DND-41 (cell line): Measurements from ENCODE around the gene PPFIA2.

ENCODE experiments used
- ATAC-seq: fragments of 200-7000 bp; cut with Tn5 transposase; 3 replicates; pipeline ENCODE4 v1.9.1; 2021; ENCODE audit warnings: low read depth; ENCODE audit not compliant: insufficient read depth
- DNase-seq: peaks from one replicate; pipeline ENCODE4 v3.0.0-alpha.2; 2020
- H2AFZ ChIP-seq: 2 replicates; pipeline ENCODE4 v1.6.0; 2012; ENCODE audit warnings: low read depth, low read length
- H3K27ac ChIP-seq: 2 replicates; pipeline ENCODE4 v1.5.1; 2012; ENCODE audit warnings: low read length, inconsistent platforms
- H3K27me3 ChIP-seq: fragments of 200-600 bp; sonication (generic); 2 replicates; pipeline ENCODE4 v1.6.0; 2012; ENCODE audit warnings: low read length, mild to moderate bottlenecking, inconsistent platforms; ENCODE audit not compliant: insufficient read depth, poor library complexity
- H3K36me3 ChIP-seq: 2 replicates; pipeline ENCODE4 v1.5.1; 2012; ENCODE audit warnings: low read length, inconsistent platforms; ENCODE audit not compliant: insufficient read depth
- H3K4me1 ChIP-seq: 2 replicates; pipeline ENCODE4 v1.5.1; 2012; ENCODE audit warnings: mild to moderate bottlenecking, low read length; ENCODE audit not compliant: insufficient read depth
- H3K4me2 ChIP-seq: 2 replicates; pipeline ENCODE4 v1.6.0; 2012; ENCODE audit warnings: mild to moderate bottlenecking, moderate library complexity, low read length, inconsistent platforms; ENCODE audit not compliant: insufficient read depth
- H3K4me3 ChIP-seq, 2 experiments: fragments of 200-600 bp in 1 of 2; shearing (Covaris generic) in 1 of 2; 2 replicates each; pipeline ENCODE4 v1.5.1; 2012 to 2016; ENCODE audit warnings: inconsistent platforms in 2 of 2, low read length in 2 of 2, mild to moderate bottlenecking in 2 of 2, low read depth in 1 of 2, moderate library complexity in 1 of 2
- H3K79me2 ChIP-seq: 2 replicates; pipeline ENCODE4 v1.6.0; 2012; ENCODE audit warnings: low read length, inconsistent platforms; ENCODE audit not compliant: insufficient read depth
- H3K9ac ChIP-seq: 2 replicates; pipeline ENCODE4 v1.6.0; 2012; ENCODE audit warnings: low read depth, mild to moderate bottlenecking, inconsistent platforms, low read length, moderate library complexity
- H3K9me3 ChIP-seq: 2 replicates; pipeline ENCODE4 v1.5.1; 2012; ENCODE audit warnings: low read length, moderate library complexity, mild to moderate bottlenecking, inconsistent platforms; ENCODE audit not compliant: insufficient read depth, severe bottlenecking
- H4K20me1 ChIP-seq: 2 replicates; pipeline ENCODE4 v1.6.0; 2012; ENCODE audit warnings: low read length; ENCODE audit not compliant: insufficient read depth
- CTCF ChIP-seq: IDR thresholded peaks from 2 replicates; pipeline ENCODE4 v1.5.1; 2012; ENCODE audit warnings: borderline replicate concordance, low read length, moderate library complexity, mild to moderate bottlenecking; ENCODE audit not compliant: poor library complexity, severe bottlenecking; ENCODE audit errors: extremely low read depth
- EZH2 ChIP-seq: IDR thresholded peaks from 3 replicates; pipeline ENCODE4 v1.6.1; 2012; ENCODE audit warnings: borderline replicate concordance, low read depth, mild to moderate bottlenecking, moderate library complexity, low read length, inconsistent platforms; ENCODE audit not compliant: severe bottlenecking

PPFIA2 gene

GRCh38 chr12:81727391-81727790 lies 31.8 kb downstream of the PPFIA2 start:
- no peaks in the 10 kb centered on the region for H3K27me3 ChIP-seq
- no peak for TF ChIP-seq EZH2
- no peak for TF ChIP-seq CTCF
- no peak overlapping the region for H3K27ac ChIP-seq
- H3K9me3 ChIP-seq = no peaks in the 10 kb centered on the region
- H3K4me3 ChIP-seq = no peak overlapping the region
- DNase-seq = no peak
- no peaks in the 10 kb centered on the region for H3K79me2 ChIP-seq
- H3K4me1 ChIP-seq = no peaks in the 10 kb centered on the region
- ATAC-seq = no peak
- no peaks in the 10 kb centered on the region for H4K20me1 ChIP-seq
- H3K9ac ChIP-seq = no peak overlapping the region
- no peak overlapping the region for H2AFZ ChIP-seq
- H3K4me2 ChIP-seq = no peak overlapping the region
- H3K36me3 ChIP-seq = no peaks in the 10 kb centered on the region

- no peaks in the 10 kb centered on the region for H3K4me1 ChIP-seq
- H2AFZ ChIP-seq = no peak overlapping the region
- H3K27me3 ChIP-seq = no peaks in the 10 kb centered on the region
- H3K4me2 ChIP-seq = no peak overlapping the region
- no peaks in the 10 kb centered on the region for H3K9me3 ChIP-seq
- H3K9ac ChIP-seq = no peak overlapping the region
- TF ChIP-seq CTCF (no peak), EZH2 (no peak)
- H4K20me1 ChIP-seq = no peaks in the 10 kb centered on the region
- no peaks in the 10 kb centered on the region for H3K36me3 ChIP-seq
- H3K79me2 ChIP-seq = no peaks in the 10 kb centered on the region
- no peak overlapping the region for H3K4me3 ChIP-seq
- no peak overlapping the region for H3K27ac ChIP-seq
- ATAC-seq (no peak), DNase-seq (no peak)
These were observed 32.5 kb downstream of the PPFIA2 start for GRCh38 chr12:81726634-81727033.

- no peak overlapping the region for H2AFZ ChIP-seq
- no peaks in the 10 kb centered on the region for H4K20me1 ChIP-seq
- H3K9me3 ChIP-seq = no peaks in the 10 kb centered on the region
- DNase-seq (no peak), ATAC-seq (no peak)
- no peaks in the 10 kb centered on the region for H3K4me1 ChIP-seq
- no peak overlapping the region for H3K4me2 ChIP-seq
- no peaks in the 10 kb centered on the region for H3K79me2 ChIP-seq
- no peak overlapping the region for H3K27ac ChIP-seq
- H3K36me3 ChIP-seq = no peaks in the 10 kb centered on the region
- H3K9ac ChIP-seq = no peak overlapping the region
- H3K27me3 ChIP-seq = no peaks in the 10 kb centered on the region
- TF ChIP-seq EZH2 = no peak
- TF ChIP-seq CTCF = no peak
- no peak overlapping the region for H3K4me3 ChIP-seq
These were observed 35.8 kb downstream of the PPFIA2 start for GRCh38 chr12:81723361-81723760.

GRCh38 chr12:81722004-81722403 lies 37.1 kb downstream of the PPFIA2 start:
- Histone ChIP-seq H3K4me1 (no peaks in the 10 kb centered on the region), H3K27me3 (no peaks in the 10 kb centered on the region), H4K20me1 (no peaks in the 10 kb centered on the region), H3K9me3 (no peaks in the 10 kb centered on the region), H3K9ac (no peak overlapping the region), H3K27ac (no peak overlapping the region), H2AFZ (no peak overlapping the region), H3K36me3 (no peaks in the 10 kb centered on the region), H3K79me2 (no peaks in the 10 kb centered on the region), H3K4me3 (no peak overlapping the region), H3K4me2 (no peak overlapping the region)
- DNase-seq (no peak), ATAC-seq (no peak)
- no peak for TF ChIP-seq CTCF
- TF ChIP-seq EZH2 = no peak
